ENCODE measurements around the gene CLSTN1.

The CLSTN1 gene

GRCh38 chr1:9826087-9826486, 2.3 kb upstream of the CLSTN1 start:
- H3K36me3 ChIP-seq (ENCODE audit: control insufficient read depth in 2 of 2, insufficient read depth in 2 of 2, low read length in 2 of 2), result no peaks in the 10 kb centered on the region
- peak overlapping the region; percentile 87 for H3K27ac ChIP-seq (ENCODE audit: low read length)
- no peak overlapping the region for H3K9ac ChIP-seq (ENCODE audit: low read length in 2 of 2)
- H3K9me3 ChIP-seq (ENCODE audit: control insufficient read depth in 2 of 2, low read length in 2 of 2), result no peaks in the 10 kb centered on the region
- no peaks in the 10 kb centered on the region for H3K27me3 ChIP-seq (ENCODE audit: control insufficient read depth in 1 of 2, insufficient read depth in 2 of 2, low read length in 2 of 2)
- H3K4me3 ChIP-seq (ENCODE audit: low read length in 2 of 2), result no peak overlapping the region
- H3K4me1 ChIP-seq (ENCODE audit: control insufficient read depth, insufficient read depth, low read length), result peaks cover 20% of the 10 kb centered on the region

GRCh38 chr1:9825093-9826074, 1.6 kb upstream of the CLSTN1 start:
- H3K4me3 ChIP-seq (ENCODE audit: low read length in 2 of 2), result peak overlapping the region in 1 of 2 donors; percentile 80
- peaks cover 20% of the 10 kb centered on the region for H3K4me1 ChIP-seq (ENCODE audit: control insufficient read depth, insufficient read depth, low read length)
- H3K36me3 ChIP-seq (ENCODE audit: control insufficient read depth in 2 of 2, insufficient read depth in 2 of 2, low read length in 2 of 2), result no peaks in the 10 kb centered on the region
- H3K27ac ChIP-seq (ENCODE audit: low read length), result peak overlapping the region; percentile 87
- H3K9ac ChIP-seq (ENCODE audit: low read length in 2 of 2), result peak overlapping the region in 1 of 2 donors; percentile 29
- no peaks in the 10 kb centered on the region for H3K27me3 ChIP-seq (ENCODE audit: control insufficient read depth in 1 of 2, insufficient read depth in 2 of 2, low read length in 2 of 2)
- H3K9me3 ChIP-seq (ENCODE audit: control insufficient read depth in 2 of 2, low read length in 2 of 2), result no peaks in the 10 kb centered on the region

GRCh38 chr1:9824702-9825089, 931 bp upstream of the CLSTN1 start:
- Histone ChIP-seq H3K9ac (ENCODE audit: low read length in 2 of 2) (peak overlapping the region; percentile 73 to 75), H3K4me3 (ENCODE audit: low read length in 2 of 2) (peak overlapping the region; percentile 80 to 84), H3K27ac (ENCODE audit: low read length) (peak overlapping the region; percentile 87), H3K36me3 (ENCODE audit: control insufficient read depth in 2 of 2, insufficient read depth in 2 of 2, low read length in 2 of 2) (no peaks in the 10 kb centered on the region), H3K27me3 (ENCODE audit: control insufficient read depth in 1 of 2, insufficient read depth in 2 of 2, low read length in 2 of 2) (no peaks in the 10 kb centered on the region), H3K4me1 (ENCODE audit: control insufficient read depth, insufficient read depth, low read length) (peaks cover 20% of the 10 kb centered on the region), H3K9me3 (ENCODE audit: control insufficient read depth in 2 of 2, low read length in 2 of 2) (no peaks in the 10 kb centered on the region)

- Histone ChIP-seq H3K9ac (ENCODE audit: low read length in 2 of 2) (peak overlapping the region in 1 of 2 donors; percentile 25), H3K4me3 (ENCODE audit: low read length in 2 of 2) (peak overlapping the region in 1 of 2 donors; percentile 93), H3K27ac (ENCODE audit: low read length) (no peak overlapping the region), H3K36me3 (ENCODE audit: control insufficient read depth in 2 of 2, insufficient read depth in 2 of 2, low read length in 2 of 2) (no peaks in the 10 kb centered on the region), H3K9me3 (ENCODE audit: control insufficient read depth in 2 of 2, low read length in 2 of 2) (no peaks in the 10 kb centered on the region), H3K27me3 (ENCODE audit: control insufficient read depth in 1 of 2, insufficient read depth in 2 of 2, low read length in 2 of 2) (no peaks in the 10 kb centered on the region), H3K4me1 (ENCODE audit: control insufficient read depth, insufficient read depth, low read length) (peaks cover 20% of the 10 kb centered on the region)
These were observed 147 bp downstream of the CLSTN1 start for GRCh38 chr1:9823693-9823942.

GRCh38 chr1:9822897-9823692, 670 bp downstream of the CLSTN1 start:
- no peaks in the 10 kb centered on the region for H3K9me3 ChIP-seq (ENCODE audit: control insufficient read depth in 2 of 2, low read length in 2 of 2)
- H3K36me3 ChIP-seq (ENCODE audit: control insufficient read depth in 2 of 2, insufficient read depth in 2 of 2, low read length in 2 of 2), result no peaks in the 10 kb centered on the region
- peaks cover 20% of the 10 kb centered on the region for H3K4me1 ChIP-seq (ENCODE audit: control insufficient read depth, insufficient read depth, low read length)
- no peaks in the 10 kb centered on the region for H3K27me3 ChIP-seq (ENCODE audit: control insufficient read depth in 1 of 2, insufficient read depth in 2 of 2, low read length in 2 of 2)
- H3K4me3 ChIP-seq (ENCODE audit: low read length in 2 of 2), result peak overlapping the region; percentile 93 to 96
- H3K9ac ChIP-seq (ENCODE audit: low read length in 2 of 2), result peak overlapping the region; percentile 73
- peak overlapping the region; percentile 62 for H3K27ac ChIP-seq (ENCODE audit: low read length)

GRCh38 chr1:9822490-9822889, 1.3 kb downstream of the CLSTN1 start:
- Histone ChIP-seq H3K9ac (ENCODE audit: low read length in 2 of 2) (peak overlapping the region in 1 of 2 donors; percentile 73), H3K27ac (ENCODE audit: low read length) (no peak overlapping the region), H3K36me3 (ENCODE audit: control insufficient read depth in 2 of 2, insufficient read depth in 2 of 2, low read length in 2 of 2) (no peaks in the 10 kb centered on the region), H3K9me3 (ENCODE audit: control insufficient read depth in 2 of 2, low read length in 2 of 2) (no peaks in the 10 kb centered on the region), H3K27me3 (ENCODE audit: control insufficient read depth in 1 of 2, insufficient read depth in 2 of 2, low read length in 2 of 2) (no peaks in the 10 kb centered on the region), H3K4me3 (ENCODE audit: low read length in 2 of 2) (peak overlapping the region; percentile 93 to 96), H3K4me1 (ENCODE audit: control insufficient read depth, insufficient read depth, low read length) (peaks cover 20% of the 10 kb centered on the region)

GRCh38 chr1:9821710-9822109, 2.1 kb downstream of the CLSTN1 start:
- no peaks in the 10 kb centered on the region for H3K9me3 ChIP-seq (ENCODE audit: control insufficient read depth in 2 of 2, low read length in 2 of 2)
- peak overlapping the region in 1 of 2 donors; percentile 96 for H3K4me3 ChIP-seq (ENCODE audit: low read length in 2 of 2)
- H3K36me3 ChIP-seq (ENCODE audit: control insufficient read depth in 2 of 2, insufficient read depth in 2 of 2, low read length in 2 of 2), result no peaks in the 10 kb centered on the region
- no peak overlapping the region for H3K27ac ChIP-seq (ENCODE audit: low read length)
- H3K4me1 ChIP-seq (ENCODE audit: control insufficient read depth, insufficient read depth, low read length), result peaks cover 20% of the 10 kb centered on the region
- no peaks in the 10 kb centered on the region for H3K27me3 ChIP-seq (ENCODE audit: control insufficient read depth in 1 of 2, insufficient read depth in 2 of 2, low read length in 2 of 2)
- H3K9ac ChIP-seq (ENCODE audit: low read length in 2 of 2), result peak overlapping the region in 1 of 2 donors; percentile 73

- H3K36me3 ChIP-seq (ENCODE audit: control insufficient read depth in 2 of 2, insufficient read depth in 2 of 2, low read length in 2 of 2), result no peaks in the 10 kb centered on the region
- H3K9ac ChIP-seq (ENCODE audit: low read length in 2 of 2), result no peak overlapping the region
- H3K4me3 ChIP-seq (ENCODE audit: low read length in 2 of 2), result no peak overlapping the region
- H3K27me3 ChIP-seq (ENCODE audit: control insufficient read depth in 1 of 2, insufficient read depth in 2 of 2, low read length in 2 of 2), result no peaks in the 10 kb centered on the region
- no peaks in the 10 kb centered on the region for H3K9me3 ChIP-seq (ENCODE audit: control insufficient read depth in 2 of 2, low read length in 2 of 2)
- H3K27ac ChIP-seq (ENCODE audit: low read length), result no peak overlapping the region
- H3K4me1 ChIP-seq (ENCODE audit: control insufficient read depth, insufficient read depth, low read length), result peaks cover 17% of the 10 kb centered on the region
These were observed 3.2 kb downstream of the CLSTN1 start for GRCh38 chr1:9820521-9820920.

GRCh38 chr1:9817734-9818133, 6.0 kb downstream of the CLSTN1 start:
- H3K9me3 ChIP-seq (ENCODE audit: control insufficient read depth in 2 of 2, low read length in 2 of 2), result no peaks in the 10 kb centered on the region
- no peak overlapping the region for H3K4me3 ChIP-seq (ENCODE audit: low read length in 2 of 2)
- H3K27me3 ChIP-seq (ENCODE audit: control insufficient read depth in 1 of 2, insufficient read depth in 2 of 2, low read length in 2 of 2), result no peaks in the 10 kb centered on the region
- H3K4me1 ChIP-seq (ENCODE audit: control insufficient read depth, insufficient read depth, low read length), result peaks cover 2% of the 10 kb centered on the region
- no peaks in the 10 kb centered on the region for H3K36me3 ChIP-seq (ENCODE audit: control insufficient read depth in 2 of 2, insufficient read depth in 2 of 2, low read length in 2 of 2)
- no peak overlapping the region for H3K27ac ChIP-seq (ENCODE audit: low read length)
- H3K9ac ChIP-seq (ENCODE audit: low read length in 2 of 2), result no peak overlapping the region

- Histone ChIP-seq H3K9ac (ENCODE audit: low read length in 2 of 2) (no peak overlapping the region), H3K27me3 (ENCODE audit: control insufficient read depth in 1 of 2, insufficient read depth in 2 of 2, low read length in 2 of 2) (no peaks in the 10 kb centered on the region), H3K9me3 (ENCODE audit: control insufficient read depth in 2 of 2, low read length in 2 of 2) (no peaks in the 10 kb centered on the region), H3K4me3 (ENCODE audit: low read length in 2 of 2) (no peak overlapping the region), H3K4me1 (ENCODE audit: control insufficient read depth, insufficient read depth, low read length) (peaks cover 2% of the 10 kb centered on the region), H3K27ac (ENCODE audit: low read length) (no peak overlapping the region), H3K36me3 (ENCODE audit: control insufficient read depth in 2 of 2, insufficient read depth in 2 of 2, low read length in 2 of 2) (no peaks in the 10 kb centered on the region)
These were observed 7.6 kb downstream of the CLSTN1 start for GRCh38 chr1:9816199-9816598.

Data from stomach smooth muscle (tissue), 2 donors.